Keratinocyte (primary cell): ENCODE results near the gene TNFAIP8L3. TPM values are rescaled to one million over a fixed set of nuclear protein-coding genes. Genes with fewer than 3 reads are reported as not detected.

ENCODE experiments used
- DNase-seq: peaks from one replicate; pipeline ENCODE4 v3.0.0-alpha.2; 2011; ENCODE audit warnings: low read depth, missing footprints, low spot score
- FAIRE-seq: peaks from 2 replicates; lab custom pipeline; 2011; peaks lifted over from hg19 to GRCh38; lab: Jason Lieb, UNC
- H2AFZ ChIP-seq: 2 replicates; pipeline ENCODE4 v1.6.0; 2012; ENCODE audit warnings: low read length, control low read depth, inconsistent platforms; ENCODE audit not compliant: control insufficient read depth
- H3K27ac ChIP-seq: 2 replicates; pipeline ENCODE4 v1.5.1; 2011; ENCODE audit warnings: low read length; ENCODE audit not compliant: control insufficient read depth, insufficient read depth
- H3K27me3 ChIP-seq: 3 replicates; pipeline ENCODE4 v1.6.0; 2011; ENCODE audit warnings: low read length; ENCODE audit not compliant: control insufficient read depth, insufficient read depth; ENCODE audit errors: extremely low read depth
- H3K36me3 ChIP-seq, 2 experiments: 2 replicates in 1 of 2; 3 replicates in 1 of 2; pipeline ENCODE4 v1.5.1; 2011; ENCODE audit warnings: low read length in 2 of 2, mild to moderate bottlenecking in 1 of 2; ENCODE audit not compliant: control insufficient read depth in 2 of 2, insufficient read depth in 2 of 2; ENCODE audit errors: extremely low read depth in 1 of 2
- H3K4me1 ChIP-seq: 3 replicates; pipeline ENCODE4 v1.5.1; 2011; ENCODE audit warnings: low read length; ENCODE audit not compliant: control insufficient read depth, insufficient read depth; ENCODE audit errors: extremely low read depth
- H3K4me2 ChIP-seq: 3 replicates; pipeline ENCODE4 v1.6.0; 2011; ENCODE audit warnings: low read depth, low read length; ENCODE audit not compliant: control insufficient read depth, insufficient read depth; ENCODE audit errors: extremely low read depth
- H3K4me3 ChIP-seq, 3 experiments: fragments of 200-600 bp in 1 of 3; sonication (generic) in 1 of 3; 2 replicates in 2 of 3; 3 replicates in 1 of 3; pipeline ENCODE4 v1.5.1; 2011 to 2016; ENCODE audit warnings: low read length in 3 of 3, mild to moderate bottlenecking in 3 of 3, control low read depth in 2 of 3, inconsistent platforms in 1 of 3, low read depth in 1 of 3, mixed read lengths in 1 of 3, mixed run types in 1 of 3, moderate library complexity in 1 of 3; ENCODE audit not compliant: control insufficient read depth in 2 of 3, insufficient read depth in 2 of 3; ENCODE audit errors: extremely low read depth in 1 of 3
- H3K79me2 ChIP-seq: 2 replicates; pipeline ENCODE4 v1.6.0; 2012; ENCODE audit warnings: low read length; ENCODE audit not compliant: control insufficient read depth, insufficient read depth
- H3K9ac ChIP-seq: 3 replicates; pipeline ENCODE4 v1.6.0; 2011; ENCODE audit warnings: low read length; ENCODE audit not compliant: control insufficient read depth, insufficient read depth; ENCODE audit errors: extremely low read depth
- H3K9me1 ChIP-seq: 3 replicates; pipeline ENCODE4 v1.6.0; 2011; ENCODE audit warnings: low read length; ENCODE audit not compliant: control insufficient read depth, insufficient read depth; ENCODE audit errors: extremely low read depth
- H3K9me3 ChIP-seq: 2 replicates; pipeline ENCODE4 v1.5.1; 2012; ENCODE audit warnings: low read depth, low read length; ENCODE audit not compliant: control insufficient read depth
- H4K20me1 ChIP-seq: 3 replicates; pipeline ENCODE4 v1.6.0; 2011; ENCODE audit warnings: low read length; ENCODE audit not compliant: control insufficient read depth, insufficient read depth; ENCODE audit errors: extremely low read depth
- EZH2 ChIP-seq: IDR thresholded peaks from one replicate; pipeline ENCODE4 v1.6.1; 2012; ENCODE audit warnings: inconsistent platforms, mild to moderate bottlenecking, low read length, moderate library complexity
- dilution Hi-C: fragments of 300-500 bp; cut with MboI; formaldehyde crosslinking; loops from one replicate; pipeline ENCODE4 v1.7.0; 2020; ENCODE audit warnings: low sequenced_read_pairs; ENCODE audit not compliant: extremely low pct_ligation_motif_present
- polyA plus RNA-seq, 5 experiments: library from polyadenylated mRNA; depleted of rRNA in 3 of 5; stranded (reverse) in 3 of 5; stranded (forward) in 1 of 5; unstranded in 1 of 5; fragments of >200 nt; gene quantifications; 1 replicate in 1 of 5; 2 replicates in 3 of 5; 3 replicates in 1 of 5; pipeline versions ENCODE4 v1.2.1 to v1.2.3, GENCODE V29; 2011 to 2012; ENCODE audit warnings: missing spikeins in 2 of 5, low read depth in 1 of 5, low replicate concordance in 1 of 5
- TF ChIP-seq, protein P1 (sequence below), 3 experiments: IDR thresholded peaks in 1 of 3; conservative IDR thresholded peaks in 1 of 3; optimal IDR thresholded peaks in 1 of 3; 2 replicates in 2 of 3; 3 replicates in 1 of 3; pipeline versions ENCODE3 to v1.5.1; 2011; ENCODE audit warnings: low read length in 3 of 3, mild to moderate bottlenecking in 3 of 3, moderate library complexity in 2 of 3, control low read depth in 1 of 3, inconsistent platforms in 1 of 3; ENCODE audit not compliant: insufficient read depth in 2 of 3; ENCODE audit errors: extremely low read depth in 1 of 3

TNFAIP8L3 gene
- polyA plus RNA-seq, 1 donor (not counting 4 experiments of a cell fraction or from before 2014, with no cell fraction given), result 0.51 TPM

DNA sequence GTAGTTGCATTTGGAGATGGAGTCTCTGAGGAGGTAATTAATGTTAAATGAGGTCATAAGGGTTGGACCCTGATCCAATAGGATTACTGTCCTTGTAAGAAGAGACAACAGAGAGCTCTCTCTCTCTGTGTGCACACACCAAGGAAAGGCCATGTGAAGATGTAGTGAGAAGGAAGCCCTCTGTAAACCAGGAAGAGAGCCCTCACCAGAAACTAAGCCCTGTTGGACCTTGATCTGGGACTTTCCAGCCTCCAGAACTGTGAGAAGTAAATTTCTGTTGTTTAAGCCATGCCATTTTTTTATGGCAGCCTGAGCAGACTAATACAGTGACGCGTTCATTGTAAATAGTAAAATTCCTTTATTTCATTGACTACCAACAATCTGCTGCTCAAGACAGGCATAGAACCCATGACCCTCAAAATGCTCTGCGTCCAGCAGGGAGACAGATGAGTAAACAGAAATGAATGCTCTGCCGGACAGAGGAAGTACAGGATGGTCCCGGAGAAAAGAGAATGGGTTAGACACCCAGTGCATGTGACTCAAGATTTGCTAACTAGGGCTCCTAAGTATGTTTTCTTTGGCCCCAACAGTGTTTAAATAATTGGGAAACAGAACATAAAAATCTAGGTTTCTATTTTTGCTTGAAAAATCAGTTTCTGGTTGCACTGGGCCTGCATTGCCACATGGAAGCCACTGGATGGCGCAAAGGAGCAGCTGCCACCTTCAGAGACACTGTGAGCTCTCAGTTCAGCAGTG, 37.9 kb upstream of the TNFAIP8L3 start:
- dilution Hi-C loops, result no loop called here
- TF ChIP-seq EZH2, result no peak
- TF ChIP-seq, protein P1, sequence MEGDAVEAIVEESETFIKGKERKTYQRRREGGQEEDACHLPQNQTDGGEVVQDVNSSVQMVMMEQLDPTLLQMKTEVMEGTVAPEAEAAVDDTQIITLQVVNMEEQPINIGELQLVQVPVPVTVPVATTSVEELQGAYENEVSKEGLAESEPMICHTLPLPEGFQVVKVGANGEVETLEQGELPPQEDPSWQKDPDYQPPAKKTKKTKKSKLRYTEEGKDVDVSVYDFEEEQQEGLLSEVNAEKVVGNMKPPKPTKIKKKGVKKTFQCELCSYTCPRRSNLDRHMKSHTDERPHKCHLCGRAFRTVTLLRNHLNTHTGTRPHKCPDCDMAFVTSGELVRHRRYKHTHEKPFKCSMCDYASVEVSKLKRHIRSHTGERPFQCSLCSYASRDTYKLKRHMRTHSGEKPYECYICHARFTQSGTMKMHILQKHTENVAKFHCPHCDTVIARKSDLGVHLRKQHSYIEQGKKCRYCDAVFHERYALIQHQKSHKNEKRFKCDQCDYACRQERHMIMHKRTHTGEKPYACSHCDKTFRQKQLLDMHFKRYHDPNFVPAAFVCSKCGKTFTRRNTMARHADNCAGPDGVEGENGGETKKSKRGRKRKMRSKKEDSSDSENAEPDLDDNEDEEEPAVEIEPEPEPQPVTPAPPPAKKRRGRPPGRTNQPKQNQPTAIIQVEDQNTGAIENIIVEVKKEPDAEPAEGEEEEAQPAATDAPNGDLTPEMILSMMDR (optimal IDR thresholded peaks at IDR 0.05 in 1 of 3, IDR thresholded peaks at IDR 0.05 in 1 of 3, conservative IDR thresholded peaks at IDR 0.05 in 1 of 3; ENCODE audit: extremely low read depth in 1 of 3, insufficient read depth in 2 of 3, low read length in 3 of 3), result peak; percentile 82 to 98 (median 97)
- FAIRE-seq (no peak), DNase-seq (no peak)
- Histone ChIP-seq H3K27ac (no peak overlapping the region), H3K9ac (no peak overlapping the region), H3K4me3 (no peak overlapping the region), H3K27me3 (no peaks in the 10 kb centered on the region), H3K9me3 (no peaks in the 10 kb centered on the region), H3K4me2 (no peak overlapping the region), H2AFZ (no peak overlapping the region), H3K4me1 (no peaks in the 10 kb centered on the region), H3K9me1 (no peaks in the 10 kb centered on the region), H4K20me1 (no peaks in the 10 kb centered on the region), H3K36me3 (no peaks in the 10 kb centered on the region), H3K79me2 (no peaks in the 10 kb centered on the region)

DNA sequence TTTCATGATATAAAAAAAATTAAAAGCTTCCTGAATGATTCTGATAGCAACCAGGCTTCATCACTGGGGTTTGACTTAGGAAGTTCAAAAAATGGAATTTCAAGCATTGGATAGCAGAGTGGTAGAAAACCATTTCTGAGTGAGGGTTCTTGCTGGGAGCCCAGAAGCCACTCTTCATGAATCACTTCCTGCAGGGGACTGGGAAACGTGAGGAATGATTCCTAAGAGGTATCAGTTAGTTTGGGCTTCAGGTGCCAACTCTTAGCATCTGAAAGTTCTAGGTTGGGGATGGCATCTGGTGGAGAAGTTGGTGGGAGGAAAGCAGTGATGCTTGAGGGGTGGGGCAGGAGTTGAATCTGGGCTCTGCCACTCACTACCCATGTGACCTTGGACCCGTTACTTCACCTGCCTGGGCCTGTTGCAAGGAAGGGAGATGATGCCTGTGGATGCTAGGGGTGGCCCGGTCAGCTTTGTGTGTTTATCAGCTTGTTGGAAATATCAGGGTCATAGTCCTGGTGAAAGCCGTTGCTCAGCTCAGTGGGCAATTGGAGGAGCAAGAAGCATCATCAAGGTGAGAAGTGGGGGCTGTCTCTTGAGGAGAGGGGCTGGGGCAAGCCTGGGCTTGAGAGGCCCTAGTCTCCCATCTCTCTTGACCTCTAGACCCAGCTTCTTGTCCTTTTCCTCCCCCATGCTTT, 37.0 kb upstream of the TNFAIP8L3 start:
- TF ChIP-seq, protein P1 (optimal IDR thresholded peaks at IDR 0.05 in 1 of 3, IDR thresholded peaks at IDR 0.05 in 1 of 3, conservative IDR thresholded peaks at IDR 0.05 in 1 of 3; ENCODE audit: extremely low read depth in 1 of 3, insufficient read depth in 2 of 3, low read length in 3 of 3), result no peak
- TF ChIP-seq EZH2, result no peak
- no peak for FAIRE-seq
- dilution Hi-C loops, result no loop called here

More for the DNA sequence above, 37.0 kb upstream of the TNFAIP8L3 start:
- no peak for DNase-seq
- Histone ChIP-seq H3K36me3 (no peaks in the 10 kb centered on the region), H2AFZ (no peak overlapping the region), H4K20me1 (no peaks in the 10 kb centered on the region), H3K9me1 (no peaks in the 10 kb centered on the region), H3K27me3 (no peaks in the 10 kb centered on the region), H3K4me1 (no peaks in the 10 kb centered on the region), H3K4me3 (no peak overlapping the region), H3K9me3 (no peaks in the 10 kb centered on the region), H3K4me2 (no peak overlapping the region), H3K79me2 (no peaks in the 10 kb centered on the region), H3K27ac (no peak overlapping the region), H3K9ac (no peak overlapping the region)
